DMS153 (cell line): ENCODE measurements around the gene ENDOG.
"Not testable (repeated sequence)": the region's sequence is repeated elsewhere in the genome, so short reads cannot be mapped to it uniquely, and the experiment has no call there.

Experiments used
- DNase-seq: peaks from one replicate; lab custom pipeline; 2025; lab: John Stamatoyannopoulos, UW

The ENDOG gene

DNA sequence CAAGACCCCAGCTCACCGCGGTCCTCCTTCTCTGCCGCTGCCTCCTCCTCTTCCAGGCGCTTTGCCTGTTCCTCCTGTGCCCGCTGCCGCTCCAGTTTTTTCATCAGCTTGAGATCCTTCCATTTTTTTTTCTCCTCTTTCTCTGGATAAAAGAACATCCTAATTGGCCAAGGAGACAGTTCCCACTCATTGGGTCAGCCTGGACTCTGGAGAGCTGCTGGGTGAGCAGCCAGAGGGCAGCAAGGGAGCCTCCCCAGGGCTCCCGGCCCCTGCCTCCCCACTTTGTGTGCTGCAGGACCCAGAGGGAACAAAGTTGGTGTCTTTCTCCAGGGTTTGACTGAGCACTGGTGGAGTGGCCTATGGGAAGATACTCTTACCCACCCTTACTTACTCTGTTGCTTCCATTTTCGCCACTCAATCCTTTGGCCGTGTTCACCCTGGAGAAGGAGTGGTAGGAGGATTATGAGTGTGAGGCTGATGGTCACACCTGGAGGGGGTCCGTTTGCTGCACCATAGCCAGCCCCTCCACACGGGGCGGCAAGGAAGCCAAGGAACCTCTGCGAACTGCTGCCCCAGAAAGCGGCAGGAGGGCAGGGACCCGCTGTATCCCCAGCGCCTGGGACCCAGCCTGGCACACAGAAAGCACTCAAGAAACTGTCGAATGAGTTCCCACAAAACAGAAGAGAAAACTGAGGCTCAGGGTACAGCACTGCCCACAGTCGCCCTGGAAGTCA is 10.6 kb downstream of the ENDOG start:
- no peak for DNase-seq

DNA sequence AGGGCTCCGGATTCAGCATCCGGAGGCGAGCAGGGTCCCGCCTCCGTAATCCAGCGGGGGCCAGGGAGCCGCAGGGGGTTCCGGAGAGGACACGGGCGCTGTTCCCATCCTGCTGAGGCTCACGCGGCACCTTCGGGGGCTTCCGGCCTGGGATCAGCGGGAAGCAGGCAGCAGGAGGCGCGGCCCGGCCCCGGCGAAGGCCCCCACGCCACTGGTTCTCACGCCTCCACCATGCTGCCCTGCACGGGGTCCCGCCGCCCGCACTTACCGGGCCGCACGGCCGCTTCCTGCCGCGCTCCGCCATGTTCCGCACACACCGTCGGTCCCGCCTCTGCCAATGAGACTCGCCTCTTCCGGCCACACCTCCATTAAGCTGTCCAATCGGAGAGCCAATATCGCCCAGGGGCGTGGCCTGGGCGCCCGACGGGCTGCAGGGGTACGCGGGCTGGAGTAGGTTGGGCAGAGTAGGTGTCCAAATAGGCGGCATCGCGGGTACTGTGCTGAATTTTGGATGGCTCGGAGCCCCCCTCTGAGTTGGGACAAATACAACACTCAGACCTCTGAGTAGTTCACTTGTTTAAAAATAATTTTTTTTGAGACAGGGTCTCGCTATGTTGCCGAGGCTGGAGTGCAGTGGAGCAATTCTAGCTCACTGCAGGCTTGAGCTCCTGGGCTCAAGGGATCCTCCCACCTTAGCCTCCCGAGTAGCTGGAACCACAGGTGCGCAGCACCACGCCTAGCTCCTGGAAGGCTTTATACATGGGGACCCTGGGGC is 11.4 kb downstream of the ENDOG start, which contains the start of gene SPOUT1:
SPOUT1 (minus strand) TSS at position 318 of the 775 bp plus-strand sequence; CDS start at position 304, 14 bp downstream.
- DNase-seq = peak; percentile 85

DNA sequence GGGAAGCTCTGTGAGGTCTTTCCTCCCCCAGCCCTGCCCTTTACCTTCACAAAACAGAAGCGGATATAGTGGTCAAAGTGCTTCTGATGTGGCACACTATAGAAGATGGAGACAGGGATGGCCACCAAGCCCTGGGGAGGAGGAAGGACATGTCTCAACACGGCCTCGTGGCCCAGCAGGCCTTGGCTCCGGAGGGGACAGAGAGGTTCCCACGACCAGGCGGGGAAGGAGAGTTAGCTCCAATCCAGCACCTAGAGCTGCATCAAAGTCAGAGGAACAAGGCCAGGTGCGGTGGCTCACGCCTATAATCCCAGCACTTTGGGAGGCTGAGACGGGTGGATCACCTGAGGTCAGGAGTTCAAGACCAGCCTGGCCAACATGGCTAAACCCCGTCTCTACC is 15.4 kb downstream of the ENDOG start:
- DNase-seq = no peak

DNA sequence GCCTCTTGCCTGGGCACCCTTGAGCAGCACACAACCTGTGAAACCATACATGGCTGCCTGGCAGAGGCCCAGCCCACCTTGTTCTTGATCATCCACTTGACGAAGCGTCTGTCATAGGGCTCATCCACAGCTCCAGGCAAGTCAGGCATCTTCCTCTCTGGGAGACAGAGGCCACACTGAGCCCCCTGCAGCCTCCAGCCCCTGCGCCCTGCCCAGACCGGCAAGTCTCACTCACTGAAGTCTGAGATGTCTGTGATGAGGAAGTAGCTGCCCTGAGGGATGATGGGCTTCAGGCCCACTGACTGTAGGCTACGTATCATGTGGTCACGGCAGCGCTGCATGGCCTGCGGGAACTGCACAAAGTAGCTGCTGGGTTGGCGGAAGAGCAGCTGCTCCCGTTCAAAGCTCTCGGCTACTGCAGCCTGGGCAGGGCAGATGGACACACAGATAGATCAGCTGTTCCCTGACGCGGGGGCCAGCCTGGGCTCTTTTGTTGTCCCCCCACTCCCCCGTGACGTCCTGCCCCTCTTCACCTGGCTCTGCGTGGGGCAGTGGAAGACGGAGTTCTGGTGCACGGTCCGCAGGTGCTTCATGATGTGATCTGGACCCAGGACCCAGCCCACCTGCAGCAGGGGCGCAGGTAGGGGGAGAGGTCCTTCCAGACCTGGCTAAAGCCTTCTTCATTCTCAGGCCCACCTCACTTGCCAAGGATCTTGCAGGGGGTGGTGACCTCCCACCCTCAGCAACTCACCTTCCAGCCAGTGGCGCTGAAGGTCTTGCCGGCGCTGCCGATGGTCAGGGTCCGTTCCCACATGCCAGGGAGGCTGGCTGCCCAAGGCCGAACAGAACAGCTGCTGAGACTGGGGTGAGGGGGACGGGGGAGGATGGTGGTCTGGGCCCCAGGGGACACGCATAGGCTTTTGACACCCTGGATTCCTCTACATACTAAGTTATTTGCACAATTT is 17.2 kb downstream of the ENDOG start:
- no peak for DNase-seq

DNA sequence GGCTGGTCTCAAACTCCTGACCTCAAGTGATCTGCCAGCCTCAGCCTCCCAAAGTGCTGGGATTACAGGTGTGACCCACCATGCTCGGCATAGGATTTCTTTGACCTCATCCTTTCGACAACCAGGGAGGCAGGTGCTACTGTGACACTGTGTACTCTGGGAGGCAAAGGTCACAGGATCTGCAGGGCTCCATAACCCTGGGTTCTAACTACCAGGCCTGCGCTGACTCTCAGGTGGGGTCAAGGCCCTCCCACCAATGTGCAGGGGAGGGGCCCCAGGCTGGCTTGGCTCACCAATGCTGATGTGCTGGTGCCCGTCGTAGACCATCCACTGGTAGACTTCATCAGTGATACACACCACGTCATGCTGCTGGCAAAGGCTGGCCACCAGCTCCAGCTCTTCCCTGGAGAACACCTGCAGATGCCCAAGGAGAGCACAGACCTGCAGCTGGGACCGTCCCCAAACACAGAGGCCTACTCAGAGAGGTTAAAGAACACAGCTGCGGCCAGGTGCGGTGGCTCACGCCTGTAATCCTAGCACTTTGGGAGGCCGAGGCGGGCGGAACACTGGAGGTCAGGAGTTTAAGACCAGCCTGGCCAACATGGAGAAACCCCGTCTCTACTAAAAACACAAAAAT is 18.3 kb downstream of the ENDOG start:
- no peak for DNase-seq

DNA sequence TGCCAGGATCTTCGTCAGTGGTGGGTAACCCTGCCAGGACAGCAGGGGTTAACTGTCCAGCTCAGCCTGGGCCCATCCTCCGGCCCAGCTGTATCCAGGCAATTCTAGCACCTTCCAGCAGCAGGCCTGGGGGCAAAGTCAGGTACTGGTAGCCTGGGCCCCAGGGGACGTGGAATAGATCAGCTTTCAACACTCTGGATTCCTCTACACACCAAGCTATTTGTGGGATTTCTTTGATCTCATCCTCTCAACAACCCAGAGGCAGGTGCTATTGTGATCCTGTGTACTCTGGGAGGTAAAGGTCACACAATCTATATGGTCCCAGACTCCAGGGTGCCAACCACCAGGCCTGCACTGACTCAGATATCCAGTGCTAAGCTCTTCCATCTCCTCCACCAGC is 20.0 kb downstream of the ENDOG start:
- DNase-seq = no peak

DNA sequence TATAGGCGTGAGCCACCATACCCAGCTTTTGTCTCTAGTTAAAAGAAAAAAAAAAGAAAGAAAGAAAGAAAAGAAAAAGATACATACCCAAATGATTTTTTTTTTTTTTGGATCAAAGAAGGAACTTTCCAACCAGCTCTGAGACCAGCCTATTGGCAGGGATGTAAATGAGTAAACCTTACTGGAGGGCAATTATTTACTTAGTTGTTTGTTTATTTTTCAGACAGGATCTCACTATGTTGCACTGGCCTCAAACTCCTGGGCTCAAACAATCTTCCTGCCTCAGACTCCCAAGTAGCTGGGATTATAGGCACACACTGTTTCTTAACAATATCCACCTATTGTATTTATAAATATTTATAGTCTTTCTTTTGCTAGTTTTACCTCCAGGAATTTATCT is 22.2 kb downstream of the ENDOG start:
- no peak for DNase-seq

DNA sequence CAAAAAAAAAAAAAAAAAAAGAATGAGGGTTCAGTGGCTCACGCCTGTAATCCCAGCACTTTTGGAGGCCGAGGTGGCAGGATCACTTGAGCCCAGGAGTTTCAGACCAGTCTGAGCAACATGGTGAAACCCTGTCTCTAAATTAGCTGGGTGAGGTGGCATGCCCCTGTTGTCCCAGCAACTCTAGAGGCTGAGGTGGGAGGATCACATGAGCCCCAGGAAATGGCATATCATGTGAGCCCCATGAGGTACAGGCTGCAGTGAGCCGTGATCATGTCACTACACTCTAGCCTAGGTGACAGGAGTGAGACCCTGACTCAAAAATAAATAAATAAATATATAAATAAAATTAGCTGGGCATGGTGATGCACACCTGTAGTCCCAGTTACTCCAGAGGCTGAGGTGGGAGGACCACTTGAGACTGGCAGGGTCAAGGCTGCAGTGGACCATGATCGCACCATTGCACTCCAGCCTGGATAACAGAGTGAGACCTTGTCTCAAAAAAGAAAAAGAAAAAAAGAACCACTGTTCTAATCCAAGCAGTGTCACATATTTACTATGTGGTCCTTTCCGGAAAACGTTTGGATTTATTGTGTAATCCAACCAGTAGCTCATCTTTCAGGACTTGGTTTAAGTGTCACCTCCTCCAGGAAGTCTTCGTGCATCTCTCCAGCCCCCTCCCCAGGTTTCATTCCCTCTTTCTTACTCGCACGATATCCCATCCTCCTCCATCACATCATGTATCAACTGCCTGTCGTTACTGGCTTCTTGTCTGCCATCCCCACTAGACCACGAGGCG is 23.6 kb downstream of the ENDOG start:
- DNase-seq = no peak

DNA sequence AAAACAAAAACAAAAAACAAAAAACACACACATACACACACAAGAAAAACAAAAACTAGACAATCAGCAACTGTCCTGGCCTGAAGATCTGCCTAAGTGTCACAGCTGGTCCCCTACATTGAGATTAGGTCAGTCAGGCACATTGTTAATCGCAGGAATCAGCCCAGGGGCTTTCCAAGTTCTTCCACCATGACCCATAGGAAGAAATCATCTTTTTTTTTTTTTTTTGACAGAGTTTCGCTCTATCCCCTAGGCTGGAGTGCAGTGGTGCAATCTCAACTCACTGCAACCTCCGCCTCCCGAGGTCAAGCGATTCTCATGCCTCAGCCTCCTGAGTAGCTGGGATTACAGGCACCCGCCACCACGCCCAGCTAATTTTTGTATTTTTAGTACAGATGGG is 24.9 kb downstream of the ENDOG start:
- not testable (repeated sequence) for DNase-seq

DNA sequence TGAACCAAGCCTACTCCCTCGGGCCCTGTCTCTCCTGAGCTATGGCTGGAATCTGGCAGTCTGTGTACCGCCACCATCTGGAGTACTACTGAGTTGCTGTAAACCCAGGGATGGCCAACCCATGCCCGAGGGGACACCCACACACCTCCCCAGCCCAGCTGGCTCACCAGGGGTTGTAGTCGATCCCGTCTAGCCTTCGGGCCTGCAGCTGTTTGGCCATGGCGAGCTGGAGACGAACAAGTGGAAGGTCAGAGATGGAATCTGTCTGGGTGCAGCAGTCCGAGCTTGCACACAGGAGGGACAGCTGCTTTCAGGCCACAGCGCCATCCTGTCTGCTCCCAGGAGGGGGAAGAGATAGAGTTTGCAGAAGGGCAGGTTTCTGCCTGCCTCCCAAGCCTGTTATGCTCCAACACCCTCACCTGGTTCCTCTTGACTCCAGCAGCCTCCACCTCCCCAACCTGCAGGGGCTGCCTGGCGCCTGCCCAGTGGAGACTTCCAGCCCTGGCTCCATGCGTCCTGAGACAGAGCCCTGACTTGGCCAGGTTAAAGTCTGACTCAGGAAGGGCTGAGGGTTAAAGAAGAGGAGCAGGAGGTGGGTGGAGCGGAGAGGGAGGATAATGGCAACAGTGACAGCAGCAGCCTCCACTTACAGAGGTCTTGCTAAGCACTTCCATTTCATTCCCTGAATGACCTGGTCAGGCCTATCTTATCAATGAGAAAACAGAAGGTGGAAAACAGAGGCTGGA is 27.1 kb downstream of the ENDOG start:
- DNase-seq = peak; percentile 67

DNA sequence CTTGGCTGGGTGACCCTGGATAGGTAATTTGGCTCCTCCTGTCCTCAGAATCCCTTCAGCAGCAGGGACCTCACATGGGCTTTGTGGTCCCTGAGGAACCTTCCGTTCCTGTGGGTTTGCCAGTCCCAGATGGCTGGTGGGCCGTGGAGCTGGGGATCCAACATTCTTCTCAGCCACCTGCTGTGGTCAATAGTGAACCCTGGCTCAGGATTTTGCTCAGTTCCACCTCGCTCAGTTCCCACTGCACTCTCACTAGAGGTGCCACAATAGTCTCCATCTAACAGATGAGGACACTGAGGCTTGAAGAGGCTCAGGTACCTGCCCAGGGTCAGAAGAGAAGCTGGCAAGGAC is 28.4 kb downstream of the ENDOG start:
- no peak for DNase-seq

DNA sequence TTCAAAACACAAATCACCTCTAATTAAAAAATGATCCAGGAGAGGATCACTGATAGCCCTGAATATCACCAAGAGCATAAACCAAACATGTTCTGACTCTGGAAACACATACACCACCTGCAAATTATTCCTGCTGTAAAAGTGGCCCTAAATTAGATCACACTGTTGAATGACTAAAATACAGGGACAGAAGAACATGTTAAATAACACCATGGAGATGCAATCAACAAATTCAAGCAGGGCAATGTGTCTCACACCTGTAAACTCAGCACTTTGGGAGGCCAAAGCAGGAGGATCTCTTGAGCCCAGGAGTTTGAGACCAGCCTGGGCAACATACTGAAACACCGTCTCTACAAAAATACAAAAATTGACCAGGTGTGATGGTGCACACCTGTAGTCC is 29.5 kb downstream of the ENDOG start:
- no peak for DNase-seq

DNA sequence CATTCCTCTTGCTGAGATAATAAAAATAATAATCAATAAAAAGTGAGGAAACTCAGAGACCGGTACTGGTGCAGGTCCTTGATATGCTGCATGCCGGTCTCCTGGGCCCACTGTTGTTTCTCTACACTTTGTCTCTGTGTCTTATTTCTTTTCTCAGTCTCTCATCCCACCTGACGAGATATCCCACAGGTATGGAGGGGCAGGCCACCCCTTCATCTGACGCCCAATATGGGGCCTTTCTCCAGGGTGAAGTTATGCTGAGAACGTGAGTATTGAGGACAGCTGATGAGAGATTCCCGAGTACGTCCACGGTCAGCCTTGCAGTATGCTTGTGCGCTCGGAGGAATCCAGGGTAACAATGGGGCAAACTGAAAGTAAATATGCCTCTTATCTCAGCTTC is 32.7 kb downstream of the ENDOG start:
- DNase-seq = not testable (repeated sequence)

DNA sequence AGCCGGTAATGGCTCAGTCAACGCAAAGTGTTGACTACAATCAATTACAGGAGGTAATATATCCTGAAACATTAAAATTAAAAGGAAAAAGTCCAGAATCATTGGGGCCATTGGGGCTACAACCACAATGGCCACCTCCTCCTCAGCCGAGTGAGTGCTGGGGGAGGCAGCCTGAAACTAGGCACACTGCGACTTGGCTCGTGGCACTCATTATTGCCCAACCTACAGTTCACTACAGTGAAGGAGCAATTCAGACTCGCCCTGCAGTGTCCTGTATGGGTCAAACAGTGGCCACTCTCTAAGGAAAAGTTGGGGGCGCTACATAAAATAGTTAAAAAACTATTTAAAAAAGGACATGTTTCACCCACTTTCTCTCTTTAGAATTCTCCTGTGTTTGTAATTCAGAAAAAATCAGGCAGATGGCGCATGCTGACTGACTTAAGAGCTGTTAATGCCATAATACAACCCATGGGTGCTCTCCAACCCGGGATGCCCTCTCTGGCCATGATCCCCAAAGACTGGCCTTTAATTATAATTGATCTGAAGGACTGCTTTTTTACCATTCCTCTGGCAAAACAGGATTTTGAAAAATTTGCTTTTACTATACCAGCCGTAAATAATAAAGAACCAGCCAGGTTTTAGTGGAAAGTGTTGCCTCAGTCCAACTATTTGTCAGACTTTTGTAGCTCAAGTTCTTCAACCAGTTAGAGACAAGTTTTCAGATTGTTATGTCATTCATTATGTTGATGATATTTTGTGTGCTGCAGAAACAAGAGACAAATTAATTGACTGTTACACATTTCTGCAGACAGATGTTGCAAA is 33.7 kb downstream of the ENDOG start:
- DNase-seq = peak; percentile 14

DNA sequence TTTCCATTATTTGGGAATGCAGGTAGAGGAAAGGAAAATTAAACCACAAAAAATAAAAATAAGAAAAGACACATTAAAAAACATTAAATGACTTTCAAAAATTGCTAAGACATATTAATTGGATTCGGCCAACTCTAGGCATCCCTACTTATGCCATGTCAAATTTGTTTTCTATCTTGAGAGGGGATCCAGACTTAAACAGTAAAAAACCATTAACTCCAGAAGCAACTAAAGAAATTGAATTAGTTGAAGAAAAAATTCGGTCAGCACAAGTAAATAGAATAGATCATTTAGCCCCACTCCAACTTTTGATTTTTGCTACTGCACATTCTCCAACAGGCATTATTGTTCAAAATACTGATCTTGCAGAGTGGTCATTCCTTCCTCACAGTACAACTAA is 34.3 kb downstream of the ENDOG start:
- DNase-seq = not testable (repeated sequence)

DNA sequence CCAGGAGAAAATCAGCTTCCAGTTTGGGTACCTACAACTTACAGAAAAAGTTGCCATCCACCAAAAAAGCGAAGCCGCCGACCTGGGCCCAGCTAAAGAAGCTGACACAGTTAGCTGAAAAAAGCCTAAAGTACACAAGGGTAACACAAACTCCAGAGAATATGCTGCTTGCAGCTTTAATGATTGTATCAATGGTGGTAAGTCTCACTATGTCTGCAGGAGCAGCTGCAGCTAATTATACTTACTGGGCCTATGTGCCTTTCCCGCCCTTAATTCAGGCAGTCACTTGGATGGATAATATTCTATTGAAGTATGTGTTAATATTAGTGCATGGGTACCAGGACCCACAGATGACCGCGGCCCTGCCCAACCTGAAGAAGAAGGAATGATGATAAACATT is 36.2 kb downstream of the ENDOG start:
- DNase-seq = not testable (repeated sequence)

DNA sequence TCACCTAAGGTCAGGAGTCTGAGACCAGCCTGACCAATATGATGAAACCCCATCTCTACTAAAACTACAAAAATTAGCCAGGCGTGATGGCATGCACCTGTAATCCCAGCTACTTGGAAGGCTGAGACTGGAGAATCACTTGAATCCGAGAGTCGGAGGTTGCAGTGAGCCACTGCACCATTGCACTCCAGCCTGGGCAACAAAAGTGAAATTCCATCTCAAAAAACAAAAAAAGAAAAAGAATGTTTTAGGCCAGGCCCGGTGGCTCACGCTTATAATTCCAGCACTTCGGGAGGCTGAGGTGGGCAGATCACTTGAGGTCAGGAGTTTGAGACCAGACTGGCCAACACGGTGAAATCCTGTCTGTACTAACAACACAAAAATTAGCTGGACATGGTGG is 40.2 kb downstream of the ENDOG start:
- DNase-seq = not testable (repeated sequence)

DNA sequence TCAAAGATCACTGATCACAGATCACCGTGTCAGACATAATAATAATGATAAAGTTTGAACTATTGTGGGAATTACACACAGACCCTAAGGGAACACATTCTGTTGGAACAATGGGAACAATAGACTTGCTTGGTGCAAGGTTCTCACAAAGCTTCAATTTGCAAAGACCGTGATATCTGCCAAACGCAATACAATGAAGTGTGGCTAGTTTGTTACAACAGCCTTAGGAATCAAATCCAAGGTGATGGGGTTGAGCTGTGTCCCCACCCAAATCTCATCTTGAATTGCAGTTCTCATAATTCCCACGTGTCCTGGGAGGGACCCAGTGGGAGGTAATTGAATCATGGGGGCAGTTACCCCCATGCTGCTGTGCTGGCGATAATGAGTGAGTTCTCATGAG is 42.6 kb downstream of the ENDOG start:
- no peak for DNase-seq

DNA sequence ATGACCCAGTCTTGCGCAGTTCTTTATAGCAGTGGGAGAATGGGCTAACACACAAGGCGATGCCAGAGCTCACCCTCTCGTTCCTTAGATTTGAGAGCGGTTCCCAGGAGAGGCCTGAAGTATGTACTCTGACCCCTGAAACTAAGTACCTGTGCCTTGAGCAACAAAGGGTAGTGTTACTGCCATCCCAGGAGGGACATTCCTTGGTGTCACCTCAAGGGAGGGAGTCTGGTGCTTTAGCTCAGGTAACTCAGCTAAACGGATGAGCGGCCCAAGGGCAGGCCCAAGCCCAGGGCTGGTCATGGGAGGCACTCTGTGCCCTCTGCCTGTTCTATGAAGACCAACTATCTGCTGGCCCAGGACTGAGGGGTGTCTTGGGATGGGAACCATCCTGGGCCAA is 43.2 kb downstream of the ENDOG start:
- DNase-seq = no peak
